H1 (cell line): ENCODE results near the gene OR56A5. TPM values are rescaled to one million over a fixed set of nuclear protein-coding genes. Genes with fewer than 3 reads are reported as not detected.

Experiments used
- CTCF ChIA-PET: fragments of 300-600 bp; sonication (Branson Sonifier 250); formaldehyde crosslinking; loops from one replicate; lab custom pipeline; 2021; ENCODE audit not compliant: partially characterized antibody; lab: Charles Lee
- POLR2A ChIA-PET: fragments of 300-600 bp; sonication (Branson Sonifier 250); formaldehyde crosslinking; loops from one replicate; lab custom pipeline; 2021; ENCODE audit warnings: inconsistent platforms; ENCODE audit not compliant: partially characterized antibody; lab: Charles Lee
- DNase-seq, 2 experiments: peaks; one replicate each; pipeline versions ENCODE4 v3.0.0 to v3.0.0-alpha.2; 2010 to 2022; ENCODE audit warnings: low spot score in 2 of 2, low read depth in 1 of 2, mixed read lengths in 1 of 2
- FAIRE-seq: peaks from 2 replicates; lab custom pipeline; 2011; peaks lifted over from hg19 to GRCh38; lab: Jason Lieb, UNC
- H2AFZ ChIP-seq: 2 replicates; pipeline ENCODE4 v1.8.1; 2012; ENCODE audit warnings: low read length, inconsistent platforms
- H2AK5ac ChIP-seq: 2 replicates; pipeline ENCODE4 v1.6.1; 2013; ENCODE audit warnings: low read depth, low read length
- H2BK120ac ChIP-seq: replicated peaks from 2 replicates; pipeline ENCODE3; 2013; ENCODE audit warnings: low read depth, low read length, inconsistent platforms
- H2BK12ac ChIP-seq: 2 replicates; pipeline ENCODE4 v1.6.1; 2013; ENCODE audit warnings: low read depth, low read length
- H2BK15ac ChIP-seq: 2 replicates; pipeline ENCODE4 v1.6.1; 2013; ENCODE audit warnings: low read length
- H2BK20ac ChIP-seq: 2 replicates; pipeline ENCODE4 v1.6.1; 2013; ENCODE audit warnings: low read length
- H2BK5ac ChIP-seq: 2 replicates; pipeline ENCODE4 v1.6.1; 2013; ENCODE audit warnings: low read depth, low read length
- H3K14ac ChIP-seq: 2 replicates; pipeline ENCODE4 v1.6.1; 2013; ENCODE audit warnings: inconsistent platforms; ENCODE audit not compliant: insufficient read length
- H3K18ac ChIP-seq: 2 replicates; pipeline ENCODE4 v1.6.1; 2013; ENCODE audit warnings: low read length; ENCODE audit errors: extremely low read depth
- H3K23ac ChIP-seq: 2 replicates; pipeline ENCODE4 v1.6.1; 2013; ENCODE audit warnings: inconsistent platforms; ENCODE audit not compliant: insufficient read length
- H3K23me2 ChIP-seq: 2 replicates; pipeline ENCODE4 v1.6.1; 2013; ENCODE audit warnings: low read depth, low read length
- H3K27ac ChIP-seq: 2 replicates; pipeline ENCODE4 v1.6.1; 2011; ENCODE audit warnings: low read depth, low read length, inconsistent platforms
- H3K27me3 ChIP-seq, 4 experiments: replicated peaks in 1 of 4; 1 replicate in 1 of 4; 2 replicates in 3 of 4; pipeline versions ENCODE4 v1.6.1 to v1.8.1; 2011 to 2013; ENCODE audit warnings: low read length in 3 of 4, mild to moderate bottlenecking in 3 of 4, inconsistent platforms in 2 of 4, mixed read lengths in 2 of 4, moderate library complexity in 1 of 4; ENCODE audit not compliant: control insufficient read depth in 3 of 4, insufficient read depth in 3 of 4; ENCODE audit errors: extremely low read depth in 1 of 4
- H3K36me3 ChIP-seq, 4 experiments: 2 replicates each; pipeline versions ENCODE4 v1.6.1 to v1.8.1; 2011 to 2013; ENCODE audit warnings: mild to moderate bottlenecking in 4 of 4, low read length in 3 of 4, moderate library complexity in 2 of 4, control low read depth in 1 of 4, inconsistent platforms in 1 of 4; ENCODE audit not compliant: insufficient read depth in 4 of 4, control insufficient read depth in 2 of 4
- H3K4ac ChIP-seq: replicated peaks from 2 replicates; pipeline ENCODE3; 2013; ENCODE audit warnings: low read length, low read depth, mixed read lengths, inconsistent platforms; ENCODE audit not compliant: insufficient read length
- H3K4me1 ChIP-seq, 4 experiments: replicated peaks in 1 of 4; 1 replicate in 1 of 4; 2 replicates in 3 of 4; pipeline versions ENCODE4 v1.6.1 to v1.8.1; 2011 to 2013; ENCODE audit warnings: low read length in 3 of 4, inconsistent platforms in 2 of 4, mixed read lengths in 1 of 4; ENCODE audit not compliant: insufficient read depth in 4 of 4, control insufficient read depth in 3 of 4
- H3K4me2 ChIP-seq, 2 experiments: 2 replicates each; pipeline versions ENCODE4 v1.6.1 to v1.8.1; 2011 to 2013; ENCODE audit warnings: low read depth in 2 of 2, low read length in 2 of 2, control low read depth in 1 of 2, inconsistent platforms in 1 of 2, mild to moderate bottlenecking in 1 of 2; ENCODE audit not compliant: insufficient read depth in 1 of 2
- H3K4me3 ChIP-seq, 4 experiments: fragments of 200-600, 300-600 bp in 1 of 4; sonication (generic), shearing (Covaris generic), sonication (Bioruptor Twin) in 1 of 4; 2 replicates each; pipeline versions ENCODE4 v1.5.1 to v1.8.1; 2011 to 2016; ENCODE audit warnings: low read length in 4 of 4, low read depth in 3 of 4, control low read depth in 2 of 4, inconsistent platforms in 2 of 4, mild to moderate bottlenecking in 2 of 4, mixed read lengths in 1 of 4, moderate library complexity in 1 of 4; ENCODE audit not compliant: insufficient read depth in 2 of 4; ENCODE audit errors: extremely low read depth in 1 of 4
- H3K56ac ChIP-seq: replicated peaks from 2 replicates; pipeline ENCODE3; 2013; ENCODE audit warnings: low read depth, mild to moderate bottlenecking, mixed read lengths, low read length, inconsistent platforms; ENCODE audit not compliant: insufficient read length
- H3K79me1 ChIP-seq: 2 replicates; pipeline ENCODE4 v1.6.1; 2013; ENCODE audit warnings: low read depth, low read length, control low read depth
- H3K79me2 ChIP-seq, 2 experiments: 2 replicates each; pipeline versions ENCODE4 v1.6.1 to v1.8.1; 2012 to 2013; ENCODE audit warnings: low read length in 2 of 2, mild to moderate bottlenecking in 2 of 2, inconsistent platforms in 1 of 2; ENCODE audit not compliant: insufficient read depth in 2 of 2, control insufficient read depth in 1 of 2
- H3K9ac ChIP-seq, 4 experiments: replicated peaks in 1 of 4; 1 replicate in 1 of 4; 2 replicates in 3 of 4; pipeline versions ENCODE4 v1.6.1 to v1.8.1; 2011 to 2013; ENCODE audit warnings: low read depth in 3 of 4, low read length in 3 of 4, control low read depth in 2 of 4, mild to moderate bottlenecking in 2 of 4, moderate library complexity in 2 of 4, inconsistent platforms in 1 of 4; ENCODE audit errors: extremely low read depth in 1 of 4
- H3K9me3 ChIP-seq, 2 experiments: 2 replicates each; pipeline versions ENCODE4 v1.6.1 to v1.8.1; 2012 to 2013; ENCODE audit warnings: mild to moderate bottlenecking in 2 of 2, moderate library complexity in 2 of 2, control low read depth in 1 of 2, inconsistent platforms in 1 of 2, low read depth in 1 of 2, low read length in 1 of 2, mixed read lengths in 1 of 2; ENCODE audit not compliant: insufficient read depth in 2 of 2
- H4K20me1 ChIP-seq, 2 experiments: replicated peaks in 1 of 2; 2 replicates each; pipeline versions ENCODE3 to v1.8.1; 2011 to 2013; ENCODE audit warnings: inconsistent platforms in 2 of 2, low read length in 2 of 2, mild to moderate bottlenecking in 1 of 2; ENCODE audit not compliant: insufficient read depth in 2 of 2, control insufficient read depth in 1 of 2
- H4K5ac ChIP-seq: 2 replicates; pipeline ENCODE4 v1.6.1; 2013; ENCODE audit warnings: low read length, low read depth, mixed read lengths, inconsistent platforms; ENCODE audit not compliant: insufficient read length
- H4K8ac ChIP-seq: 2 replicates; pipeline ENCODE4 v1.8.0; 2013; ENCODE audit warnings: mild to moderate bottlenecking, moderate library complexity, low read length, inconsistent platforms; ENCODE audit not compliant: insufficient read depth; ENCODE audit errors: extremely low read depth
- H4K91ac ChIP-seq: replicated peaks from 2 replicates; pipeline ENCODE3; 2013; ENCODE audit warnings: low read length, mixed read lengths, inconsistent platforms; ENCODE audit not compliant: insufficient read length
- BACH1 ChIP-seq: IDR thresholded peaks from 2 replicates; pipeline ENCODE4 v1.6.1; 2012; ENCODE audit warnings: low read length, improper control_type of control experiment
- CBX5 ChIP-seq: fragments of 300-800, 300-1000 bp; sonication (generic); IDR thresholded peaks from 2 replicates; pipeline ENCODE4 v1.7.1; 2016; ENCODE audit warnings: antibody characterized with exemption, low read length, low read depth
- CTBP2 ChIP-seq: IDR thresholded peaks from 2 replicates; pipeline ENCODE4 v1.7.0; 2011; ENCODE audit warnings: borderline replicate concordance, mild to moderate bottlenecking, moderate library complexity, mixed read lengths, low read length; ENCODE audit not compliant: insufficient read depth, insufficient read length
- PHF8 ChIP-seq: fragments of 200-600 bp; sonication (generic); conservative IDR thresholded peaks from 2 replicates; pipeline ENCODE4 v1.7.1; 2012; ENCODE audit warnings: low read depth, mild to moderate bottlenecking, inconsistent platforms, low read length, moderate library complexity
- POLR2A ChIP-seq, 2 experiments: IDR thresholded peaks; 1 replicate in 1 of 2; 2 replicates in 1 of 2; pipeline ENCODE4 v1.6.1; 2011; ENCODE audit warnings: low read depth in 2 of 2, low read length in 2 of 2, mild to moderate bottlenecking in 2 of 2; ENCODE audit errors: control extremely low read depth in 1 of 2
- RAD21 ChIP-seq, 2 experiments: IDR thresholded peaks in 1 of 2; conservative IDR thresholded peaks in 1 of 2; 2 replicates each; pipeline ENCODE4 v1.6.1; 2011; ENCODE audit warnings: low read depth in 2 of 2, low read length in 2 of 2, improper control_type of control experiment in 1 of 2, inconsistent platforms in 1 of 2, mild to moderate bottlenecking in 1 of 2, moderate library complexity in 1 of 2
- SAP30 ChIP-seq: fragments of 300-600 bp; sonication (generic); IDR thresholded peaks from 2 replicates; pipeline ENCODE4 v1.7.1; 2012; ENCODE audit warnings: low read length, moderate library complexity, mild to moderate bottlenecking, inconsistent platforms; ENCODE audit not compliant: insufficient read depth, insufficient replicate concordance
- SP1 ChIP-seq: IDR thresholded peaks from 2 replicates; pipeline ENCODE4 v1.6.1; 2011; ENCODE audit warnings: low read depth, low read length
- polyA plus RNA-seq, 7 experiments: library from polyadenylated mRNA; depleted of rRNA in 3 of 7; stranded (reverse) in 5 of 7; unstranded in 2 of 7; fragments of >200 nt in 5 of 7; fragments of 200-250 nt in 2 of 7; gene quantifications; 1 replicate in 5 of 7; 2 replicates in 1 of 7; 4 replicates in 1 of 7; pipeline versions ENCODE4 v1.2.1 to v1.2.3, GENCODE V29; 2011 to 2013; ENCODE audit warnings: missing spikeins in 2 of 7, mixed read lengths in 2 of 7
- total RNA-seq: library from RNA; stranded (reverse); fragmentation: NEBNext Ultra II Directional; extraction: Animal tissue kit (Norgen Biotek cat#: 25700); gene quantifications from 2 replicates; pipeline ENCODE4 v1.2.1, GENCODE V29; 2021
- TF ChIP-seq, protein P1 (sequence below): IDR thresholded peaks from 2 replicates; pipeline ENCODE4 v1.6.1; 2012; ENCODE audit warnings: low read length, inconsistent platforms
- TF ChIP-seq, protein P2 (sequence below): IDR thresholded peaks from 2 replicates; pipeline ENCODE4 v1.6.1; 2012; ENCODE audit warnings: inconsistent platforms

OR56A5 gene
- total and polyA plus RNA-seq, 2 of the 8 experiments (the other 6 are each of a cell fraction or from before 2014, with no cell fraction given): 0.14 TPM; not detected in 1

DNA sequence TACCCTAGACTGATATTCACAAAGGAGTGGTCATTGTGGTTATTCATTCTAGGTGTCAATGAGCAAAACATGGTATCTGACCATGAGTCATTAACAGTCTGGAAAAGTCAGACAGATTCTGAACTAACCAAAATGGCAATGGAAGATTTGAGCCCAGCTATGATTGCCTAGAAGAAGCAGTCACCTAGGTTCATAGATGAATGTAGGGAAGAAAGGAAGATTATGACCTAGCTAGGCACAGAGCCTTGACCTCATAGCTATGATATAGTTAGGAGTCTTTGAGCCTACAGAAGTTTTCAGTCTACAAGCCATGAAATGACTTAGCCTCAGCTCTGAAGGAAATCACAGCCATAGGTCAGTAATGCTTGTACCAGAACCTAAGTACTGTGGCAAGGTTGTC, 38.1 kb upstream of the OR56A5 start:
- H3K56ac ChIP-seq: no peak overlapping the region
- no peaks in the 10 kb centered on the region for H3K27me3 ChIP-seq
- no peaks in the 10 kb centered on the region for H3K79me1 ChIP-seq
- no peak overlapping the region for H2BK120ac ChIP-seq
- H3K79me2 ChIP-seq: no peaks in the 10 kb centered on the region
- no peaks in the 10 kb centered on the region for H3K4me1 ChIP-seq
- H3K4me3 ChIP-seq: no peak overlapping the region
- H2AFZ ChIP-seq: no peak overlapping the region
- no peak overlapping the region for H3K4ac ChIP-seq
- no peaks in the 10 kb centered on the region for H3K9me3 ChIP-seq
- H2AK5ac ChIP-seq: no peak overlapping the region
- DNase-seq (no peak), FAIRE-seq (no peak)
- H3K4me2 ChIP-seq: no peak overlapping the region
- ChIA-PET CTCF (interaction anchor here (3.6 kb wide), 1 partner anchor 15 kb away, joined by 17 read pairs; no protein-coding TSS in a partner anchor), POLR2A (no interaction called here)
- no peak overlapping the region for H2BK20ac ChIP-seq
- no peak overlapping the region for H2BK12ac ChIP-seq
- no peak overlapping the region for H2BK5ac ChIP-seq
- TF ChIP-seq, protein P1, sequence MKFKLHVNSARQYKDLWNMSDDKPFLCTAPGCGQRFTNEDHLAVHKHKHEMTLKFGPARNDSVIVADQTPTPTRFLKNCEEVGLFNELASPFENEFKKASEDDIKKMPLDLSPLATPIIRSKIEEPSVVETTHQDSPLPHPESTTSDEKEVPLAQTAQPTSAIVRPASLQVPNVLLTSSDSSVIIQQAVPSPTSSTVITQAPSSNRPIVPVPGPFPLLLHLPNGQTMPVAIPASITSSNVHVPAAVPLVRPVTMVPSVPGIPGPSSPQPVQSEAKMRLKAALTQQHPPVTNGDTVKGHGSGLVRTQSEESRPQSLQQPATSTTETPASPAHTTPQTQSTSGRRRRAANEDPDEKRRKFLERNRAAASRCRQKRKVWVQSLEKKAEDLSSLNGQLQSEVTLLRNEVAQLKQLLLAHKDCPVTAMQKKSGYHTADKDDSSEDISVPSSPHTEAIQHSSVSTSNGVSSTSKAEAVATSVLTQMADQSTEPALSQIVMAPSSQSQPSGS: no peak
- TF ChIP-seq, protein P2, sequence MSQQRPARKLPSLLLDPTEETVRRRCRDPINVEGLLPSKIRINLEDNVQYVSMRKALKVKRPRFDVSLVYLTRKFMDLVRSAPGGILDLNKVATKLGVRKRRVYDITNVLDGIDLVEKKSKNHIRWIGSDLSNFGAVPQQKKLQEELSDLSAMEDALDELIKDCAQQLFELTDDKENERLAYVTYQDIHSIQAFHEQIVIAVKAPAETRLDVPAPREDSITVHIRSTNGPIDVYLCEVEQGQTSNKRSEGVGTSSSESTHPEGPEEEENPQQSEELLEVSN: no peak
- TF ChIP-seq RAD21 (IDR thresholded peaks at IDR 0.05 in 1 of 2, conservative IDR thresholded peaks at IDR 0.05 in 1 of 2; ENCODE audit: low read depth in 2 of 2, low read length in 2 of 2) (no peak), SAP30 (no peak), SP1 (no peak), CBX5 (no peak), CTBP2 (no peak), PHF8 (no peak), POLR2A (IDR thresholded peaks at IDR 0.05; ENCODE audit: control extremely low read depth in 1 of 2, low read depth in 2 of 2, low read length in 2 of 2) (no peak), BACH1 (no peak)
- no peak overlapping the region for H2BK15ac ChIP-seq
- no peak overlapping the region for H4K8ac ChIP-seq
- H3K27ac ChIP-seq: no peak overlapping the region
- H4K5ac ChIP-seq: no peak overlapping the region
- H3K9ac ChIP-seq: no peak overlapping the region
- no peaks in the 10 kb centered on the region for H4K20me1 ChIP-seq
- H3K23me2 ChIP-seq: no peaks in the 10 kb centered on the region
- no peak overlapping the region for H3K18ac ChIP-seq
- no peak overlapping the region for H3K23ac ChIP-seq
- H3K36me3 ChIP-seq: no peaks in the 10 kb centered on the region
- H3K14ac ChIP-seq: no peak overlapping the region
- H4K91ac ChIP-seq: no peak overlapping the region
